Heart right ventricle (tissue), 16 donors: ENCODE results near the gene CLEC4M. TPM values are rescaled to one million over a fixed set of nuclear protein-coding genes. Genes with fewer than 3 reads are reported as not detected.

Source experiments
- ATAC-seq, 8 donors: fragments of 200-7000 bp; cut with Tn5 transposase; one replicate each; pipeline ENCODE4 v1.9.1; 2020; ENCODE audit warnings: mild to moderate bottlenecking in 8 of 8, moderate library complexity in 8 of 8, moderate number of reproducible peaks in 1 of 8
- DNase-seq, 2 donors: peaks; one replicate each; pipeline ENCODE4 v3.0.0-alpha.2; 2020
- H3K27ac ChIP-seq, 10 donors: fragments of 200-600 bp; sonication (generic) in 2 of 10; one replicate each; pipeline versions ENCODE4 v1.5.0 to v1.8.0; 2020 to 2022; ENCODE audit warnings: mild to moderate bottlenecking in 3 of 10
- H3K27me3 ChIP-seq, 7 donors: fragments of 200-600 bp; one replicate each; pipeline ENCODE4 v1.8.0; 2021 to 2022; ENCODE audit warnings: mild to moderate bottlenecking in 2 of 7
- H3K36me3 ChIP-seq, 9 donors: fragments of 200-600 bp; sonication (generic) in 1 of 9; one replicate each; pipeline versions ENCODE4 v1.5.0 to v1.8.0; 2020 to 2022; ENCODE audit warnings: mild to moderate bottlenecking in 2 of 9
- H3K4me1 ChIP-seq, 9 donors: fragments of 200-600 bp; sonication (generic) in 1 of 9; one replicate each; pipeline versions ENCODE4 v1.5.0 to v1.8.0; 2020 to 2022; ENCODE audit warnings: mild to moderate bottlenecking in 4 of 9
- H3K4me3 ChIP-seq, 10 donors: fragments of 200-600 bp; sonication (generic) in 2 of 10; one replicate each; pipeline versions ENCODE4 v1.5.0 to v1.8.0; 2020 to 2022; ENCODE audit warnings: mild to moderate bottlenecking in 7 of 10, moderate library complexity in 2 of 10
- H3K9me3 ChIP-seq, 11 donors: fragments of 200-600 bp in 10 of 11; sonication (generic) in 2 of 11; one replicate each; pipeline versions ENCODE4 v1.5.0 to v1.8.0; 2013 to 2022; ENCODE audit warnings: mild to moderate bottlenecking in 2 of 11, control low read depth in 1 of 11, moderate library complexity in 1 of 11
- WGBS, 2 donors: extraction: QIAGEN DNeasy Blood & Tissue Kit; methylation state at CpG; one replicate each; pipeline ENCODE4 v1.1.7; 2013; ENCODE audit warnings: inconsistent platforms in 1 of 2; 5-methylcytosine and 5-hydroxymethylcytosine counted together
- intact Hi-C, 10 donors: fragments of 100-400 bp; cut with DNase I; formaldehyde crosslinking; loops; one replicate each; pipeline versions ENCODE4 v1.11.1 to v1.14.2; 2022
- polyA plus RNA-seq, 2 donors: library from polyadenylated mRNA; stranded (reverse); fragments of 200-250 nt; gene quantifications; one replicate each; pipeline ENCODE4 v1.2.3, GENCODE V29; 2013
- total RNA-seq, 10 donors: library from RNA; stranded (reverse); fragmentation: NEBNext Ultra II Directional in 3 of 10; extraction: Animal tissue kit (Norgen Biotek cat#: 25700) in 3 of 10; gene quantifications; one replicate each; pipeline versions ENCODE4 v1.2.1 to v1.2.4, GENCODE V29; 2021 to 2023
- TF ChIP-seq, protein P1 (sequence below), 9 donors: fragments of 200-600 bp; sonication (generic) in 2 of 9; IDR thresholded peaks; one replicate each; pipeline versions ENCODE4 v1.5.0 to v1.8.0; 2021 to 2022; ENCODE audit warnings: antibody characterized with exemption in 9 of 9, mild to moderate bottlenecking in 5 of 9, moderate library complexity in 1 of 9
- donor health status: Arrhythmogenic right ventricular cardiomyopathy.
- donor health status: ischemic (EF 13 %, LVEDD 7.1; RV severe dilation, severe dysfunction).
- donor health status: healthy with polysubstance abuse.
- donor health status: DM: no; HTN: yes; CAD: no.
- donor health status: DM: no; HTN: no; CAD: no.
- donor health status: ischemic (EF 25% LVEDD 6.9; RV normal size, moderate dysfunction).
- donor health status: ischemic (EF 25% LVEDD 5.7; RV mildly dilated, moderate dysfunction).
- donor health status: healthy.
- donor health status: DM: yes; HTN: yes; CAD: no.
- donor health status: Ischemic cardiomyopathy.
- donor health status: ischemic (EF 35%, LVEDD 5.7; RV mildly dilated, moderate dysfunction).
- donor health status: nonischemic (EF 11% LVEDD 7.7; RV severe dilation, severe dysfunction).
- donor health status: DM: yes; HTN: yes; CAD: no.
- donor health status: PGD.
- donor health status: ischemic (EF 29% LVEDD 5.4; RV normal size, mild dysfunction).
- donor health status: nonischemic (EF 23%, LVEDD 6.1; RV moderate dilation, normal function).

CLEC4M gene
- total and polyA plus RNA-seq, 12 donors, result not detected

DNA sequence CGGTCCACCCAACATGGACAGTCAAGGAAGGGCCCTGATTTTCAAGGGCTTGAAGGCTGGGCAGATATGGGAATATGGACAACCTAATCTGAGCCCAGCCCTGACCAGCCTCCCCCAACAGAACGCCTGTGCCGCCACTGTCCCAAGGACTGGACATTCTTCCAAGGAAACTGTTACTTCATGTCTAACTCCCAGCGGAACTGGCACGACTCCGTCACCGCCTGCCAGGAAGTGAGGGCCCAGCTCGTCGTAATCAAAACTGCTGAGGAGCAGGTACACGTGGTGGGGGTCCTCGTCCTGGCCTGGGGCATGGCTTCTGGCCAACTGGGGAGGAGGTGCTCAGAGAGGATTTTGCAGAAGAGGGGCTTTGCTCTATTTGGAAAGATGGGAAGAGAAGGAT, 3.5 kb downstream of the CLEC4M start:
- Histone ChIP-seq H3K27ac (no peak overlapping the region), H3K9me3 (no peaks in the 10 kb centered on the region), H3K27me3 (peaks cover 0 to 42% (median 6%) of the 10 kb centered on the region in 7 donors), H3K4me1 (no peaks in the 10 kb centered on the region), H3K4me3 (no peak overlapping the region), H3K36me3 (no peaks in the 10 kb centered on the region)
- ATAC-seq (no peak), DNase-seq (no peak)
- TF ChIP-seq, protein P1, sequence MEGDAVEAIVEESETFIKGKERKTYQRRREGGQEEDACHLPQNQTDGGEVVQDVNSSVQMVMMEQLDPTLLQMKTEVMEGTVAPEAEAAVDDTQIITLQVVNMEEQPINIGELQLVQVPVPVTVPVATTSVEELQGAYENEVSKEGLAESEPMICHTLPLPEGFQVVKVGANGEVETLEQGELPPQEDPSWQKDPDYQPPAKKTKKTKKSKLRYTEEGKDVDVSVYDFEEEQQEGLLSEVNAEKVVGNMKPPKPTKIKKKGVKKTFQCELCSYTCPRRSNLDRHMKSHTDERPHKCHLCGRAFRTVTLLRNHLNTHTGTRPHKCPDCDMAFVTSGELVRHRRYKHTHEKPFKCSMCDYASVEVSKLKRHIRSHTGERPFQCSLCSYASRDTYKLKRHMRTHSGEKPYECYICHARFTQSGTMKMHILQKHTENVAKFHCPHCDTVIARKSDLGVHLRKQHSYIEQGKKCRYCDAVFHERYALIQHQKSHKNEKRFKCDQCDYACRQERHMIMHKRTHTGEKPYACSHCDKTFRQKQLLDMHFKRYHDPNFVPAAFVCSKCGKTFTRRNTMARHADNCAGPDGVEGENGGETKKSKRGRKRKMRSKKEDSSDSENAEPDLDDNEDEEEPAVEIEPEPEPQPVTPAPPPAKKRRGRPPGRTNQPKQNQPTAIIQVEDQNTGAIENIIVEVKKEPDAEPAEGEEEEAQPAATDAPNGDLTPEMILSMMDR (IDR thresholded peaks at IDR 0.05), result no peak
- intact Hi-C loops, result no loop called here
- WGBS, 2 donors, result 65 to 68% methylated on average over 11 of the region's 11 CpGs

DNA sequence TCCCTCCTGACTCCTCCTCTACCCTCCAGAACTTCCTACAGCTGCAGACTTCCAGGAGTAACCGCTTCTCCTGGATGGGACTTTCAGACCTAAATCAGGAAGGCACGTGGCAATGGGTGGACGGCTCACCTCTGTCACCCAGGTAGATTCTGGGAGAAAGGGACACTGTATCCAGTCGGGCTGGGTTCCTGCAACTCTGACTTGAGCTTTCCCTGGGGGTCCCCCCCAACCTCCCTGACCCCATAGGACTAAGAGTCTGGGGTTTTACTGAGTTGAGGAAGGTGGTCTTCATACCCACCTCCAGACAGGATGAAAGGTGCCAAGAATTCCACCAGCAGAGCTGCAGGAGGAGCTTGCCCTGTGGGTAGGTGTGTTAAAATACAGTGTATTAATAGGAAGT, 4.4 kb downstream of the CLEC4M start:
- intact Hi-C loops, result no loop called here
- WGBS, 2 donors, result 76 to 85% methylated on average over 4 of the region's 4 CpGs
- no peak for DNase-seq

DNA sequence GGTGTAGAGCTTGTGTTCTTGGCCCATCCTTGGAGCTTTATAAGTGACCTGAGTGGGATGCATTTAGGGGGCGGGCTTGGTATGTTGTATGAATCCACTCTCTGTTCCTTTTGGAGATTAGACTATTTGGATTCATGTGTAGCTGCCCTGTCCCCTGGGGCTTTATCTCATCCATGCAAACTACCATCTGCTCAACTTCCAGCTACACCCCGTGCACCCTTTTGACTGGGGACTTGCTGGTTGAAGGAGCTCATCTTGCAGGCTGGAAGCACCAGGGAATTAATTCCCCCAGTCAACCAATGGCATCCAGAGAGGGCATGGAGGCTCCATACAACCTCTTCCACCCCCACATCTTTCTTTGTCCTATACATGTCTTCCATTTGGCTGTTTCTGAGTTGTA, 6.1 kb downstream of the CLEC4M start:
- ATAC-seq (no peak), DNase-seq (no peak)
- H3K4me1 ChIP-seq, result peaks cover 0 to 11% (median 0%) of the 10 kb centered on the region in 9 donors
- WGBS, 2 donors, result 49 to 52% methylated on average over 2 of the region's 2 CpGs
- intact Hi-C loops, result no loop called here
- H3K36me3 ChIP-seq, result no peaks in the 10 kb centered on the region
- no peak overlapping the region for H3K4me3 ChIP-seq
- TF ChIP-seq, protein P1 (IDR thresholded peaks at IDR 0.05), result no peak
- H3K27ac ChIP-seq, result no peak overlapping the region
- peaks cover 0 to 48% (median 8%) of the 10 kb centered on the region in 7 donors for H3K27me3 ChIP-seq
- no peaks in the 10 kb centered on the region for H3K9me3 ChIP-seq

More for the DNA sequence above, 4.4 kb downstream of the CLEC4M start:
- Histone ChIP-seq H3K27ac (no peak overlapping the region), H3K4me1 (peaks cover 0 to 2% (median 0%) of the 10 kb centered on the region in 9 donors), H3K9me3 (no peaks in the 10 kb centered on the region), H3K36me3 (no peaks in the 10 kb centered on the region), H3K4me3 (no peak overlapping the region), H3K27me3 (peaks cover 0 to 43% (median 6%) of the 10 kb centered on the region in 7 donors)
- no peak for ATAC-seq
- TF ChIP-seq, protein P1 (IDR thresholded peaks at IDR 0.05), result no peak

DNA sequence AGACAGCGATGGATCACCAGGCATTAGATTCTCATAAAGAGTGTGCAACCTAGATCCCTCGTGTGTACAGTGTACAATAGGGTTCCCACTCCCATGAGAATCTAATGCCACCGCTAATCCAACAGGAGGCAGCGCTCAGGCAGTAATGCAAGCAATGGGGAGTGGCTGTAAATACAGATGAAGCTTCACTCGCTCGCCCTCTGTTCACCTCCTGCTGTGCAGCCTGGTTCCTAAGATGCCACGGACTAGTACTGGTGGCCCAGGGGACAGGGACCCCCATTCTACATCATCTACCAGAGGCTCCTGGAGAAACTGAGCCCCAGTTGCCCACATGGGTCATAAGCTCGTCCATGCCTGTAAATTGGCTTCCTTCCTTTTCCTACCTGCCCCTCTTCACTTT, 8.0 kb downstream of the CLEC4M start:
- no peak overlapping the region for H3K4me3 ChIP-seq
- ATAC-seq, result no peak
- no peaks in the 10 kb centered on the region for H3K9me3 ChIP-seq
- TF ChIP-seq, protein P1 (IDR thresholded peaks at IDR 0.05), result no peak
- intact Hi-C loops, result no loop called here
- 65 to 70% methylated on average over 8 of the region's 8 CpGs for WGBS, 2 donors
- DNase-seq, result no peak
- no peak overlapping the region for H3K27ac ChIP-seq
- no peaks in the 10 kb centered on the region for H3K36me3 ChIP-seq
- H3K4me1 ChIP-seq, result peaks cover 0 to 11% (median 0%) of the 10 kb centered on the region in 9 donors
- peaks cover 0 to 42% (median 14%) of the 10 kb centered on the region in 7 donors for H3K27me3 ChIP-seq
